H4 (cell line): Measurements from ENCODE around the gene GOLGA6A. TPM values are rescaled to one million over a fixed set of nuclear protein-coding genes. Genes with fewer than 3 reads are reported as not detected.
"Not testable (repeated sequence)": the region's sequence is repeated elsewhere in the genome, so short reads cannot be mapped to it uniquely, and the experiment has no call there.

Experiments used
- DNase-seq: peaks from one replicate; pipeline ENCODE4 v3.0.0-alpha.2; 2015; ENCODE audit warnings: low spot score
- total RNA-seq: library from RNA; depleted of rRNA; stranded (reverse); fragments of >200 nt; shearing (Covaris generic); gene quantifications from 2 replicates; pipeline ENCODE4 v1.2.3, GENCODE V29; 2014

GOLGA6A gene
- total RNA-seq, 1 experiment from 2014 or later: not detected

DNA sequence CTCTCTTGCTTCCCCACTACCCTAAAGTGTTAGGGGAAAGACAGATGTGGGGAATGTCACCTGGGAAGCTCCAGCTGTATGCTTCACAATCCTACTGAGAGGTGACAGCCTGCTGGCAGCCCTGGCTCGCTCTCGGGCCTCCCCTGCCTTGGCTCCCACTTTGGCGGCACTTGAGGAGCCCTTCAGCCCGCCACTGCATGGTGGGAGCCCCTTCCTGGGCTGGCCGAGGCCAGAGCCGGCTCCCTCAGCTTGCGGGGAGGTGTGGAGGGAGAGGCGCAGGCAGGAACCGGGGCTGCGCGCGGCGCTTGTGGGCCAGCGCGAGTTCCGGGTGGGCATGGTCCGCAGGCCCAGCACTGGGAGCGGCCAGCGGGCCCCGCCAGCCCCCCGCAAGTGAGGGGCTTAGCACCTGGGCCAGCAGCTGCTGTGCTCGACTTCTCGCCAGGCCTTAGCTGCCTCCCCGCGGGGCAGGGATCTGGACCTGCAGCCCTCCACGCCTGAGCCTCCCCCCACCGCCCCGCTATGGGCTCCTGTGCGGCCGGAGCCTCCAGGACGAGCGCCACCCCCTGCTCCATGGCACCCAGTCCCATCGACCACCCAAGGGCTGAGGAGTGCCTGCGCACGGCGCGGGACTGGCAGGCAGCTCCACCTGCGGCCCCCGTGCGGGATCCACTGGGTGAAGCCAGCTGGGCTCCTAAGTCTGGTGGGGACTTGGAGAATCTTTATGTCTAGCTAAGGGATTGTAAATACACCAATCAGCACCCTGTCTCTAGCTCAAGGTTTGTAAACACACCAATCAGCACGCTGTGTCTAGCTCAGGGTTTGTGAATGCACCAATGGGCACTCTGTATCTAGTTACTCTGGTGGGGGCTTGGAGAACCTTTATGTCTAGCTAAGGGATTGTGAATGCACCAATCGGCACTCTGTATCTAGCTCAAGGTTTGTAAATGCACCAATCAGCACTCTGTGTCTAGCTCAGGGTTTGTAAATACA lies 29.8 kb downstream of the GOLGA6A start:
- DNase-seq: not testable (repeated sequence)

DNA sequence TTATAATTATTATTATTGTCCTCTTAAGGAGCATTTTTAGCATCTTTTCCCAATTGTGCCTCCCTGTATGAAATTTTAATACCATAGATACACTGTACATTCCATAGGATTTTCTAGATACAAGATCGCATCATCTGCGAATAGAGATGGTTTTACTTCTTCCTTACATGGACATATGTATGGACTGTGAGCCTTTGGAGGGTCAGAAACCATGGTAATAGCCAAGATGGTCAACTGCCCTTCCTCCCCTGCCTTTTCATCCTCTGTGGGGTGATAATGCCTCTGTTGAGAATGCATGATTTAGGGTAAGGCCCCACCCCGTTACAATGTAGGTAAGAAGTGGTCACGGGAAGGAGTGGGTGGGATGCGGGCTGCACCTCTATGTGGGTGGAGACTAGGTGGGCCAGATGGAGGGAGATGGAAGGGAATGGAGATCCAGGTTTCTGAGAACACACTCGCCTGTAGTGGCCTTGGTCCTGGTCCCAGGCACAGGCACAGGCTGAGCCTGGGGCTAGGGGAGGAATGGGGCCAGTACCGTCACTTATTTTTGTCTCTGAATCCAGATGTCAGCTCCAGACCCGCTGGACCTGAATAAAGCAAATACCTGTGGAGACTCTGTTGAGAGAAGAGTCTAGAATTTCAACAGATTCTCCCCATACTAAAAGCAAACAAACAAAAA lies 31.7 kb downstream of the GOLGA6A start:
- DNase-seq: no peak

DNA sequence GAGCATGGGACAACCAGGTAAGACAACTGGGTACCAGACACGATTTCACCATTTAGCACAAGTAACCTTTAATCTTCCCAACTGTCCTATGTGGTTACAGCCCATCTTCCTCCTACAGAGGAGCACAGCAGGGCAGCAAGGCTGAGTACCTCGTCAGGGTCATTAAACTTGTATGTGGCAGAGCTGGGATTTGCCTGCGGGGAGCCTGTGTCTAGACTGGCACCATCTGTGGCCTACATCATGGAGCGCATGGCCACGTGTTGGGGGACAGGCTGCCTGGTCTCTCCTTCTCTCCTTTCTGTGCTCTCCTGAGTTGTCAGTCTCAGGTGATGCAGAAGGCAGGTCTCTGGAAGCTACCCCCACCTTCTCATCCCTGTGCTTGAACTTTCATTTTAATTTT lies 32.2 kb downstream of the GOLGA6A start:
- DNase-seq: no peak

DNA sequence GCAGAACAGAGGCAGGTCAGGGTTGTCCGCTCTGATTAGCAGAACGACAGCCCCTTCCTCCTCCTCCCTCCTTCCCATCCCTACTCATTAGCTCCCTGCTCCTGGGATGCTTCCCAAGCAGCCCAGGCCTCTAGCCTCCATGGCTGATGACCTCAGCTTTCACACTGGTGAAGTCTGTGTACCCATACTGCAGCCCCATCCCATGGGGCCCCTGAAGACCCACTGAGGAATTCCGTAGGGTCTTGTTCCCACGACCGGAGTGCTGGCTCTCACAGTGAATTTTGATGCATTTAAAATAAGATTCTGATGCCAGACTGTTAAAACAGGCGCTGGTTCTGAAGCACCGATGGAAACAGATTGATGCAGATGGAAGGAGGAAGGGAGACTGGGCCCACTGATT lies 36.1 kb downstream of the GOLGA6A start:
- DNase-seq: no peak

DNA sequence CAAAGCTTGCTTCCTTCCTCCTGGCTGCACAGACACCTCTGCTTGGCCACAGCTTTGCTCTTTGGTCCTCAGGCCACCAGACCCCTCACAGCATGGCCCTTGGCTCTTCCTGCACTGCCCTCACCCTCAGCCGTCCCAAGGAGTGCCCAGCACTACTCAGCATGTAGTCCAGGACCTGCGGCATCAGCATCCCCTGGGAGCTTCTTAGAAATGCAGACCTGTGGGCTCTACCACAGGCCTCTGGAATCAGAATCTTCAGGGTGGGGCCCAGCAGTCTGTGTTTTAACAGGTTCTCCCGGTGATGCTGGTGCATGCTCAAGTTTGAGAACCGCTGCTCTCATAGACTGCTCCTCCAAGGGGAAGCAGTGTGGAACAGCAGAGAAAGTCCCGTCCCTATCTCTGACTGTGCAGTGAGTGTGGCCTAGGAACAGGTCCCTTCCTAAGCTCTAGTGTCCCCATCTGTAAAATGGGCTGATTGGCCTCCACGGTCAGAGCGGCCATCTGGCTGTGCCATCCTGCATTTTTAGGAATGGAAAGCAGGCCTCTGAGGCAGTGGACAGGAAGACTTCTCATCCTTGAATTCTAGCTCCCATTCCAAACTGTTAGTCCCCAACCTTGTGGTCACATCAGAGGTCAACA lies 36.6 kb downstream of the GOLGA6A start:
- no peak for DNase-seq

DNA sequence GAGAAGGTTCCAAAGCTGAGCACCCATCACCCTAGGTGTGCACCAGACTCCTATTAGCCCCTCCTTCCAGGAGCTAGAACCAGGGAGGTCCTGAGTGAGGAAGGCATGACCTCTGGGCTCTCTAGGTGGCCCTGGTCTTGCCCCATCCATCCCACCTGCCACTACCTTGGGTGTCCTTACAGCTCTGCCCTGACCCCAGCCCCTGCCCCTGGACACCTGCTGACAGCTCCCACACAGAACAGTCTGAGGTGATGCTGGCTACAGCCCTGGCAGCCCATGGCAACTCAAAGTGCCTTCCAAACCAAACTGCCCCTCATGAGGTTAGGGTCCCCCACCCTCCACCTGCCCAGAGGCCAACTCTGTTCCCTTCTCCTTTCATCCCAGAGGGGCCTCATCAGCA lies 37.2 kb downstream of the GOLGA6A start:
- no peak for DNase-seq

DNA sequence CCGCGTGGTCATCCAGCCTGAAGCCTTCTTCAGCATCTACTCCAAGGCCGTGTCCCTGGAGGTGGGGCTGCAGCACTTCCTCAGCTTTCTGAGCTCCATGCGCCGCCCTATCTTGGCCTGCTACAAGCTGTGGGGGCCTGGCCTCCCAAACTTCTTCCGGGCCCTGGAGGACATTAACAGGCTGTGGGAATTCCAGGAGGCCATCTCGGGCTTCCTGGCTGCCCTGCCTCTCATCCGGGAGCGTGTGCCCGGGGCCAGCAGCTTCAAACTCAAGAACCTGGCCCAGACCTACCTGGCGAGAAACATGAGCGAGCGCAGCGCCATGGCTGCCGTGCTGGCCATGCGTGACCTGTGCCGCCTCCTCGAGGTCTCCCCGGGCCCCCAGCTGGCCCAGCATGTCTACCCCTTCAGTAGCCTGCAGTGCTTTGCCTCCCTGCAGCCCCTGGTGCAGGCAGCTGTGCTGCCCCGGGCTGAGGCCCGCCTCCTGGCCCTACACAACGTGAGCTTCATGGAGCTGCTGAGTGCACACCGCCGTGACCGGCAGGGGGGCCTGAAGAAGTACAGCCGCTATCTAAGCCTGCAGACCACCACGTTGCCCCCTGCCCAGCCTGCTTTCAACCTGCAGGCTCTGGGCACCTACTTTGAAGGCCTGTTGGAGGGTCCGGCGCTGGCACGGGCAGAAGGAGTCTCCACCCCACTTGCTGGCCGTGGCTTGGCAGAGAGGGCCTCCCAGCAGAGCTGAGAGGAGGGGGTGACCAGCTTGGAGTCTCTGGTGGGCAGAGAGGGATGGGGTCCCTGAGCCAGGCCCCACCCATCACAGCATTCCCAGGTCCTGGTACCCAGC lies 37.9 kb downstream of the GOLGA6A start:
- no peak for DNase-seq

DNA sequence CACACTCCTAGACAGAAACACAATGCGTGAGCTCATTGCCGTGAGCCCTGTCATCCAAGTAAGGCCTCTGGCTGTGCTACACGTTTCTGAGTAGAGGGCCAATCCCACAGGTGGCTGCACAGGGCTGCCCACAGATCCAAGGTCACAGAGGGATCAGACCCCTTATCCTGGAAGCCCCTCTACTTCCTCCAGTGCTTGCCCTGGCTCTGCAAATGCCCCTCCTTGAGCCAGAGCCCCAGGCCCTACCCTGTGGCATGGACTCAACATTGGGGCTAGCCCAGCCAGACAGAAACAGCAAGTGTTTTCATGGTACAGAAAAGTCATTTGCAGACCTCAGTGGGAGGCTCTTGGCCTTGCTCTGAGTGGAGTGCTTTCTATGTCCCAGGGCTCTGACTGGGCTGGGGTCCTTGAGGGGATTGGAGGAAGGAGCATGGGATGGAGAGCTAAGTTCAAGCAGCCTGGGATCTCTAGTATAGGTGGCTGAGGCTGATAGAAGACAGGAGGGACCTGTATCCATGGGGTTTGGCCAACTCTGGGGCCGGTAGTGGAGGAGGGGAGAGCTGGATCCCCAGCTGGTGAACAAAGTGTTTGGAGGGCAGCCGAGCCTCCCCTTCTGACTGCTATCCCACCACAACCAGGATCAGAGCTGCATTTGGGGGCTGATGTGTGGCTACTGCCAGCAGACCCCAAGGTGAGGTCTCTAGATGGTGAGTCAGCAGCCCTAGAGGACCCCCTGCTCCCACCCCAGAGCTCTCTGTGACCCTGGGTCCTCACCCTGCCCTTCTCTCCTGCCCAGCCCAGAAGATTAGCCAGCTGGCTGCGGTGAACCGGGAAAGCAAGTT lies 38.7 kb downstream of the GOLGA6A start:
- no peak for DNase-seq

DNA sequence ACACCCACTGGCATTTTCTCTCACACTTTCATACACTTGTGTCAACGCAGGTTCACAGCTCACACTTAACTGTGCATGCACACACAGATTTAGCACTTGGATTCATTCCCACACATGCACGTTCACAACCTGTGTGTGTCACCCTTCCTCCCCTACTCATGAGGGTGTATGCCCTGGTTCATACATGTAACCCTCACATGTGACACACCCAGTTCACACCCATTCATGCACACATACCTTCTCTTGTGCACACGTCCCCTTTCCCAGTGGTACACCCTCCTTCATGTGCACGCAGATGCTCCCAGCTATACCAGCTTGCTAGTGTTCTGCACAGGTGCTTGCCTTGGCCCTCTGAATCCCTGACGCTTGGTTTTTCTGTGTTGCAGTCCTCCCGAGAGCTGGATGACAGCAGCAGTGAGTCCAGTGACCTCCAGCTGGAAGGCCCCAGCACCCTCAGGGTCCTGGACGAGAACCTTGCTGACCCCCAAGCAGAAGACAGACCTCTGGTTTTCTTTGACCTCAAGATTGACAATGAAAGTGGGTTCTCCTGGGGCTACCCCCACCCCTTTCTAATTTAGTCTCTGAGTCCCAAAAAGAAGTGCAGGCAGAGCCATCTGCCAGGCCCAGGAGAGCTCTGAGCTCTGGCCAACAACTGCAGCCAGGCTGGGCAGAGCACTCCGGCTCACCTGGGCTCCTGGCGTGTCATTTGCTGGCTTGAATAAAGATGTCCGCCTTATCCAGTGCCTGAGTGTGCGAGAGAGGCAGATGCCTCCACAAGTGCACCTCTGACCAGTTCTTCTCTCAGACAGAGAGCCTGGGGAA lies 39.5 kb downstream of the GOLGA6A start:
- DNase-seq: no peak

DNA sequence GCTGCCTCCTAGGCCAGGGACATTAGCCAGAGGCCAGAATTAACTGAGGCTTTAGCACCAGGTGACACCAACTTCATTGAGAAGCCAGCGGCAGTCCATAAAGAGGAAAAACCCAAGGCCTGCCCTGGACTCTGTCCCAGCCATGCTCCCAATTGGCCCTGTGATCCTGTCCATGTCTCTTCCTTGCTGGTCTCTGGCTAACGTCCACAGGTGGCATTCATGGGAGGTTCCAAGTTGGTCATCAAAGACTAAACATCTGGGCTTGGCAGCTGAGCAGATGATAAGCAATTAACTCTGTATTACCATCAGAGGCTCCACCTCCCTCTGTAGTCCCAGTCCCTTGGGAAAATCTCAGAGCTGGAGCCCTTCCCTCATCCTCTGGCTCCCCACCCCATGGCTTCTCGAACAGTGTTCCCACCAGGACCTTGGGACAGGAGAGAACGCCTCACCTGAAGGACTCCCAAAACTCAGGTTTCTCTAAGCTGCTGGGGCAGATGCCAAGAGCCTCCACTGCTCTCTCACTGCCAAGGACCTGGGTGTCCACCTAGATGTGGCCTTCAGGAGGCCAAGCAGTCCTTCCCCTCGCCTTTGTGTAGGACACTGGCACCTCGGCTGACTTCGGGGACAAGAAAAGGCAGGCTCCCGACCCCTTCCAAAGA lies 40.4 kb downstream of the GOLGA6A start:
- no peak for DNase-seq

DNA sequence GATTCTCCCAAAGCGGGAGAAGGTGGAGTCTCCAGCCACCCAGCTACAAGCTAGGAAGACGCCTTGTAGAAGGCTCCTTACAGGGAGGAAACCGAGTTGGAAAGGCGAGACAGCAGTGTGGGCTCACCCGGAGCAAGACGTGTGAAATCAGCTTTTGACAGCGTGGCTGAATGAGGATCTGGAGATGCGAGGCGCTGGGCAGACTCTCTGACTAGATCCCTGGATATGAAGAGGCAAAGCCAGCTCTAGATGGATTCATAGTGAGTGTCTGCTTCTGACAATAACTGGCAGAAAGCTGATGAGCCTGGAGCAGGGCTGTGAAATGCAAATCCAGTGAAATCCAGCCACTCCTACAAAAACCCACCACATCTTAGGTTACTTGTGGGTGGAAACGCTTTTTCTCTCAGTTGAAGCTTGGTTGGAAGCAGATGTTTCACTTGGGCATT lies 41.0 kb downstream of the GOLGA6A start:
- DNase-seq: no peak

DNA sequence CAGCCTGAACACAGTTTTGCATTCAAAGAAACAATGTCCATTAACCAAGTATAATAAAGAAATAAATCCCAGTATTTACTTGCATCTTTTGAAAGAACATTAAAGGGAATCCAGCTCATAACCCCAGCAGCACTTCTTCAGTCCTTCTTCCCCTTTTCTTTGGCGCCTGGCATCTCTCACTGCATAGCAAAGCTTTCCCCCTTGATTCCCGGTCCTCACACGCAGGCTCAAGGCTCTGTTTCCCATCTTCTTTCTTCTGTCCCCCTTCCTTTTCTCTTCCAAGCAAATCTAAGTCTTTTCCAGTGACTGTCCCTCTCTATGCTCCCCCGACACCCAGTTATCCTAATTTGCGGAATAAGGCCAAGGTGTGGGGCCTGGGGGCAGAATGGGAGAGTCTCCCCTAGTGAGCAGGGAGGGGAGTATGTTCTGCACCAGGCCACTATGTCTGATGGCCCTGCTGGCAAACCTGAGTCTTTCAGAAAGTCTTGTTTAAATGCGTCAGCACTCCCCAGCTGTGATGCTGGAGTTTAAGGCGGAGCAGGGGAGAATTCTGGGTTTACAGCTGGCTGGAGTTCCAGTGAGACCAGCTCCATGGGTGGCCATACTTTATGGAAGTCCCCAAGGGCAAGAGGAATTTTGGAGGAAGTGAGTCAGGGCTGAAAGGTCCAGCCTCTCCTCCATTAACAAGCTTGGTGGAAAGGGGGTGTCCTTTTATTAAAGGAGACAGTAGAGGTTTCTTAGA lies 42.1 kb downstream of the GOLGA6A start:
- DNase-seq: peak; percentile 67

DNA sequence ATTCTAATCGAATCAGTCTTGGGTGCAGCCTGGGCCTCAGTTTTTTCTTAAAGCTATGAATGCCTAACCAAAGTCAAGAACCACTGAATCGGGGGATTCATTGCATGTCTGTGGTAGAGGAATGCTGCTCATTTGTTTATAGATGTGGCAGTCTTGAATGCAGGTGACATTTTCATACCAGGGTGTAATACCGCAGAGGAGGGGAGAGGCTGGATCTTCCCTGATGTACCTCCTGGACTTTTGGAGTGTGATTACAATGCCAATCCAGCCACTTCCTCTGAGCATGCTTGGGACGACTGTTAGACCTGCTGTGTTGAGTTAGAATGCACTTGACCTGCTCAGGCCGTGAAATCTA lies 42.7 kb downstream of the GOLGA6A start:
- no peak for DNase-seq

DNA sequence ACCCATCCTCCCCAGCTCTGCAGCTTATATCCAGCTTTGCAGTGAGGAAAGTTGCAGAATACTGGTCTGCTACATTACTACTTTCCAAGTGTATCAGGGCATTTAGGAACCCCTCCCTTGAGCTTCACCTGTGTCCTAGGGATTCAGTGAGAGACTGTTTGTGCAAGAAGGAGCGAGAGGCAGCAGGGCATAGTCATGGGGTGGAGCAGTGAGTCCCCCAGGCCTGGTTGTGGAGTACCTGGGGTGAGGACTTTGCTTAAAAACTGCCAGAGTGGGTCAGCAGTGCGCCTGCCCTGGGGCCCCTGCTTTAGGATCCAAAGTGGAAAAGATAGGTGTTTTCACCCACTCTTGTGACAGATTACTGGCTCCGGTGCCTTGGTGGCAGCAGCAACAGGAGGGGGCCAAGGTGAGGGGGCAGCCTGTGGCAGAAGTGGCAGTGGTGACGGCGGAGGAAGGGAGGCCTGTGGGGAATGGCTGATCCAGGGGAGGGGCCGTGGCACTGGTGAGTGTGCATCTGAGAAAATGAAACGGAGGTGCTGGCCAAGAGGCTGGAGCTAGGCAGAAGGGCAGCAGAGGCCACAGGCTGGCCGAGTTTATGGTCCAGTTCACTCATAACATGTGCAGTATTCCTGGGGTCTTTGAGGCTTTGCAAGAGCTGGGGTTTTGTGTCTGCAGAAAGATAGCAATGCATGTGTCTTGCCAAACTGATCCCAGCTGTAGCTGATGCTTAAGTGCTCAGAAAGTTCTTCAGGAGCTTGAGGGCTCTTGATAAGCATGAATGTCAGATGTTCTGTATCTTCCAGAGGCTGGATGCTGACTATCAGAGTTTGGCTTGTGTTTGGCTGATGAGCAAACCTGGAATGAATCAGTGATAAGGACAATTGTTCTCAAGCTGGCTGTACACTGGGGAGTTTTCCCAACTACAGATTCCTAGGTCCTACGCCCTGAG lies 43.4 kb downstream of the GOLGA6A start:
- no peak for DNase-seq

DNA sequence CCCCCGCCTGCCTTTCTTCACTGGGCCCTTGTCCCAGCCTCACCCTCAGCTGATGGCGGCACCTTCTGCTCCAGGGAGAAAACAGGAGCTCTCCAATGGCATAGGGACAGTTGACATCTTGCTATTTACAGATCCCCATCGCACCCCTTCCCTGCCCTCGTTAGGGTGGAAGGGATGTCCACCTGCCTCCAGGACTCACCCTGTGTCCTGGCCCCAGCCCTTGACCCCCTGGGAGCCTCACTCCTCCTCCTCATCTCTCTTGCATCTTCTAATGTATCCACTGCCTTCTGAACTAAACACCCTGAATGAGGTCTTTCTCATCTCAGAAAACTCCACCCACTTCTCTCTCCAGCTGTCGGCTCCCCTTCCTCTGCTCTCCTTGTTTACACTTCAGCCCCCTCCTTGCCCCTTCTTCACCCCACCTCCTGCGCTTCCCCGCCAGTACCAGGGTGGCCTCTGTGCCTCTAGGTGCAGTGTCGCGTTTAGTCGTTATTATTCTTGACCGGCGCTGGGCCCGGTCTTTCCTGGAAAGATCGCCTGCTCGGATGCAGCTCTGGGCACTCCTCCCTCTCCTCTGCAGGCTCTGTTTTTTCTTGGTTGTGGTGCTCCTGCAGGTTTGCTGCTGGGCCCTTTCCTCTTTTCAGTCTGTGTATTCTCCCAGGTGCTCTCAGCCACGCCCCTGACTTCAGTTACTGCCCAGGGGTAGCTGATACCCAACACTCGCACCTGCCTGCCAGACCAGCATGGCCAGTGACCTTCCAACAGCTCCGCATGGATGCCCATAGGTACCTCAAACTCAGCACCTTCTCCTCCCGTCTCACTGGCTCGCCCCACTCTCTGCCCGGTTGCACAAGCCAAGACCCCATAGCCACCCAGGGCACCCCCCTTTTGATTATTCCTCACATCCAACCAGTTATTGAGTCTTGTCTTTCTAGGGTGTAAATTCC lies 44.9 kb downstream of the GOLGA6A start:
- DNase-seq: no peak
